ENCODE data around the gene POLE3.

POLE3 gene

GRCh38 chr9:113364951-113365350, 45.5 kb downstream of the POLE3 start:
- Histone ChIP-seq H3K9ac (ENCODE audit: low read depth, low read length, poor library complexity, severe bottlenecking) (no peak overlapping the region), H3K9me2 (replicated peaks; ENCODE audit: low read depth, low read length) (no peaks in the 10 kb centered on the region), H3K79me2 (ENCODE audit: insufficient read depth, low read length) (no peaks in the 10 kb centered on the region), H3K4me2 (ENCODE audit: low read depth, low read length, poor library complexity, severe bottlenecking) (no peak overlapping the region), H3K4me1 (ENCODE audit: insufficient read depth, low read length, poor library complexity, severe bottlenecking) (no peaks in the 10 kb centered on the region), H3F3A (ENCODE audit: low read depth) (no peaks in the 10 kb centered on the region), H4K20me1 (ENCODE audit: insufficient read depth, low read length, poor library complexity, severe bottlenecking) (no peaks in the 10 kb centered on the region), H3K4me3 (ENCODE audit: low read length, poor library complexity, severe bottlenecking) (no peak overlapping the region), H2AFZ (ENCODE audit: low read length) (no peak overlapping the region; the same call in 1 of the 2 replicates), H3K27me3 (ENCODE audit: insufficient read depth, low read length, poor library complexity, severe bottlenecking) (no peaks in the 10 kb centered on the region), H3K36me3 (ENCODE audit: insufficient read depth, low read length) (no peaks in the 10 kb centered on the region), H3K9me3 (ENCODE audit: insufficient read depth, low read depth, low read length) (no peaks in the 10 kb centered on the region)
- TF ChIP-seq EZH2phosphoT487 (IDR thresholded peaks at IDR 0.05; ENCODE audit: borderline replicate concordance): no peak
- TF ChIP-seq CTCF (conservative IDR thresholded peaks at IDR 0.05; ENCODE audit: low read length): no peak

- no peak for TF ChIP-seq EZH2phosphoT487 (IDR thresholded peaks at IDR 0.05; ENCODE audit: borderline replicate concordance)
- no peak for TF ChIP-seq CTCF (conservative IDR thresholded peaks at IDR 0.05; ENCODE audit: low read length)
- no peaks in the 10 kb centered on the region for H3K4me1 ChIP-seq (ENCODE audit: insufficient read depth, low read length, poor library complexity, severe bottlenecking)
- no peaks in the 10 kb centered on the region for H3K9me2 ChIP-seq (replicated peaks; ENCODE audit: low read depth, low read length)
- no peak overlapping the region for H3K4me2 ChIP-seq (ENCODE audit: low read depth, low read length, poor library complexity, severe bottlenecking)
- H3K36me3 ChIP-seq (ENCODE audit: insufficient read depth, low read length): no peaks in the 10 kb centered on the region
- H4K20me1 ChIP-seq (ENCODE audit: insufficient read depth, low read length, poor library complexity, severe bottlenecking): no peaks in the 10 kb centered on the region
- H3K9ac ChIP-seq (ENCODE audit: low read depth, low read length, poor library complexity, severe bottlenecking): no peak overlapping the region
- no peak overlapping the region for H3K4me3 ChIP-seq (ENCODE audit: low read length, poor library complexity, severe bottlenecking)
- no peaks in the 10 kb centered on the region for H3K9me3 ChIP-seq (ENCODE audit: insufficient read depth, low read depth, low read length)
- no peaks in the 10 kb centered on the region for H3K27me3 ChIP-seq (ENCODE audit: insufficient read depth, low read length, poor library complexity, severe bottlenecking)
- H2AFZ ChIP-seq (ENCODE audit: low read length): no peak overlapping the region
- no peaks in the 10 kb centered on the region for H3F3A ChIP-seq (ENCODE audit: low read depth)
- no peaks in the 10 kb centered on the region for H3K79me2 ChIP-seq (ENCODE audit: insufficient read depth, low read length)
Measured at GRCh38 chr9:113363336-113363735, 47.1 kb downstream of the POLE3 start.

GRCh38 chr9:113361304-113362018, 49.0 kb downstream of the POLE3 start:
- Histone ChIP-seq H3K9me2 (replicated peaks; ENCODE audit: low read depth, low read length) (no peaks in the 10 kb centered on the region), H3K27me3 (ENCODE audit: insufficient read depth, low read length, poor library complexity, severe bottlenecking) (no peaks in the 10 kb centered on the region), H3K9ac (ENCODE audit: low read depth, low read length, poor library complexity, severe bottlenecking) (no peak overlapping the region), H3K79me2 (ENCODE audit: insufficient read depth, low read length) (no peaks in the 10 kb centered on the region), H3K4me2 (ENCODE audit: low read depth, low read length, poor library complexity, severe bottlenecking) (no peak overlapping the region), H3K4me1 (ENCODE audit: insufficient read depth, low read length, poor library complexity, severe bottlenecking) (no peaks in the 10 kb centered on the region), H4K20me1 (ENCODE audit: insufficient read depth, low read length, poor library complexity, severe bottlenecking) (no peaks in the 10 kb centered on the region), H3F3A (ENCODE audit: low read depth) (no peaks in the 10 kb centered on the region), H2AFZ (ENCODE audit: low read length) (no peak overlapping the region), H3K9me3 (ENCODE audit: insufficient read depth, low read depth, low read length) (no peaks in the 10 kb centered on the region), H3K36me3 (ENCODE audit: insufficient read depth, low read length) (no peaks in the 10 kb centered on the region), H3K4me3 (ENCODE audit: low read length, poor library complexity, severe bottlenecking) (no peak overlapping the region)
- no peak for TF ChIP-seq CTCF (conservative IDR thresholded peaks at IDR 0.05; ENCODE audit: low read length)
- TF ChIP-seq EZH2phosphoT487 (IDR thresholded peaks at IDR 0.05; ENCODE audit: borderline replicate concordance): no peak

Measured in Loucy (cell line).